ENCODE results near the gene TRIM2. TPM values are rescaled to one million over a fixed set of nuclear protein-coding genes. Genes with fewer than 3 reads are reported as not detected.

The TRIM2 gene
- total RNA-seq, 1 donor from 2014 or later: 28.7 TPM

DNA sequence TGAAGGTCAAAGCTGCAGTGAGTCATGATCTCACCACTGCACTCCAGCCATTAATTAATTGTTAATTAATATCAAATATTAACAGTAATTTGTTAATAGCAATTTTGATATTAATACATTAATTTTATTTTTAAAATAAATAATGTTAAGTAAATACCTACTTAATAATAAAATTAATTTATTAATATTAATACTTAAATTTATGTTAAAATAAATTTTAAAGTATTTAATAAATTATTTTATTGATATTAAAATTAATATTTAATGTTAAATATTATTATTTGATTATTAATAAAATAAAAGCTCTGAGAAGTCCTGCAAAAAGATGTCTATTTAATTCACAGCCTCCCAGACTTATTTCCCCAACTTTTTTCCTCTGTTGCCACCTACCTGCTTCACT lies 25.1 kb upstream of the TRIM2 start:
- intact Hi-C loops (cut with DNase I): no loop called here
- Histone ChIP-seq H3K27me3 (no peaks in the 10 kb centered on the region), H3K4me3 (no peak overlapping the region), H3K9me3 (no peaks in the 10 kb centered on the region), H3K27ac (no peak overlapping the region), H3K4me1 (no peaks in the 10 kb centered on the region), H3K36me3 (no peaks in the 10 kb centered on the region)
- DNase-seq (ENCODE audit: extremely low spot score in 2 of 2): no peak
- TF ChIP-seq POLR2AphosphoS5 (IDR thresholded peaks at IDR 0.05; ENCODE audit: insufficient read depth in 1 of 2, low read depth in 1 of 2) (no peak), POLR2A (IDR thresholded peaks at IDR 0.05) (no peak)
- TF ChIP-seq, protein P1, sequence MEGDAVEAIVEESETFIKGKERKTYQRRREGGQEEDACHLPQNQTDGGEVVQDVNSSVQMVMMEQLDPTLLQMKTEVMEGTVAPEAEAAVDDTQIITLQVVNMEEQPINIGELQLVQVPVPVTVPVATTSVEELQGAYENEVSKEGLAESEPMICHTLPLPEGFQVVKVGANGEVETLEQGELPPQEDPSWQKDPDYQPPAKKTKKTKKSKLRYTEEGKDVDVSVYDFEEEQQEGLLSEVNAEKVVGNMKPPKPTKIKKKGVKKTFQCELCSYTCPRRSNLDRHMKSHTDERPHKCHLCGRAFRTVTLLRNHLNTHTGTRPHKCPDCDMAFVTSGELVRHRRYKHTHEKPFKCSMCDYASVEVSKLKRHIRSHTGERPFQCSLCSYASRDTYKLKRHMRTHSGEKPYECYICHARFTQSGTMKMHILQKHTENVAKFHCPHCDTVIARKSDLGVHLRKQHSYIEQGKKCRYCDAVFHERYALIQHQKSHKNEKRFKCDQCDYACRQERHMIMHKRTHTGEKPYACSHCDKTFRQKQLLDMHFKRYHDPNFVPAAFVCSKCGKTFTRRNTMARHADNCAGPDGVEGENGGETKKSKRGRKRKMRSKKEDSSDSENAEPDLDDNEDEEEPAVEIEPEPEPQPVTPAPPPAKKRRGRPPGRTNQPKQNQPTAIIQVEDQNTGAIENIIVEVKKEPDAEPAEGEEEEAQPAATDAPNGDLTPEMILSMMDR (IDR thresholded peaks at IDR 0.05): no peak

GRCh38 chr4:153181293-153181692 lies 22.9 kb upstream of the TRIM2 start:
- H3K27me3 ChIP-seq: no peaks in the 10 kb centered on the region
- H3K4me1 ChIP-seq: no peaks in the 10 kb centered on the region
- H3K9me3 ChIP-seq: no peaks in the 10 kb centered on the region
- TF ChIP-seq POLR2AphosphoS5 (IDR thresholded peaks at IDR 0.05; ENCODE audit: insufficient read depth in 1 of 2, low read depth in 1 of 2): no peak
- TF ChIP-seq POLR2A (IDR thresholded peaks at IDR 0.05): no peak
- TF ChIP-seq, protein P1 (IDR thresholded peaks at IDR 0.05): no peak
- no peak overlapping the region for H3K4me3 ChIP-seq
- no peaks in the 10 kb centered on the region for H3K36me3 ChIP-seq
- intact Hi-C loops (cut with DNase I): no loop called here
- no peak overlapping the region for H3K27ac ChIP-seq
- DNase-seq (ENCODE audit: extremely low spot score in 2 of 2): no peak

DNA sequence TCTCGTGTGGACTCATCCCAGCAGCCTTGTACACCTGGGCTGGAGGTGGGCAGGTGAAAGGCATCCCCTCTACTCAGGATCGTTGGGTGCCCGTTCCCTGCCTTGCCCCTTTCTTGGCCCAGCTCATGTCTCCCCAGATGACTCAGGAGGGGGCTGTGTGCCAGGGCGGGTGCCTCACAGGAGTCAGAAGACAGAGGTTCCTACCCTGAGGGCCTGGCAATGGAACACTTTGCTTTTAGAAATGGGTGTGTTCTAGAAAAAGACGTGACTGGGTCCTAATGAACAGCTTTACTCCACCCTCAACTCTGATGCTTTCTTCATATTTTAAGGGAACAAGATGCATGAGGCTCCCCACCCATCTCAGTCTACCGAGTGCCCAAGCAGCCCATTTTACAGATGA lies 22.5 kb upstream of the TRIM2 start:
- no peak for DNase-seq (ENCODE audit: extremely low spot score in 2 of 2)
- intact Hi-C loops (cut with DNase I): no loop called here

GRCh38 chr4:153183146-153183545 lies 21.1 kb upstream of the TRIM2 start:
- H3K9me3 ChIP-seq: no peaks in the 10 kb centered on the region
- H3K27me3 ChIP-seq: no peaks in the 10 kb centered on the region
- H3K4me3 ChIP-seq: no peak overlapping the region
- no peak overlapping the region for H3K27ac ChIP-seq
- no peaks in the 10 kb centered on the region for H3K4me1 ChIP-seq
- intact Hi-C loops (cut with DNase I): no loop called here
- no peaks in the 10 kb centered on the region for H3K36me3 ChIP-seq
- no peak for DNase-seq (ENCODE audit: extremely low spot score in 2 of 2)
- no peak for TF ChIP-seq POLR2A (IDR thresholded peaks at IDR 0.05)
- no peak for TF ChIP-seq POLR2AphosphoS5 (IDR thresholded peaks at IDR 0.05; ENCODE audit: insufficient read depth in 1 of 2, low read depth in 1 of 2)
- TF ChIP-seq, protein P1 (IDR thresholded peaks at IDR 0.05): no peak

More for the DNA sequence above, 22.5 kb upstream of the TRIM2 start:
- Histone ChIP-seq H3K4me1 (no peaks in the 10 kb centered on the region), H3K9me3 (no peaks in the 10 kb centered on the region), H3K4me3 (no peak overlapping the region), H3K27ac (no peak overlapping the region), H3K36me3 (no peaks in the 10 kb centered on the region), H3K27me3 (no peaks in the 10 kb centered on the region)
- TF ChIP-seq POLR2A (IDR thresholded peaks at IDR 0.05) (no peak), POLR2AphosphoS5 (IDR thresholded peaks at IDR 0.05; ENCODE audit: insufficient read depth in 1 of 2, low read depth in 1 of 2) (no peak)
- TF ChIP-seq, protein P1 (IDR thresholded peaks at IDR 0.05): no peak

DNA sequence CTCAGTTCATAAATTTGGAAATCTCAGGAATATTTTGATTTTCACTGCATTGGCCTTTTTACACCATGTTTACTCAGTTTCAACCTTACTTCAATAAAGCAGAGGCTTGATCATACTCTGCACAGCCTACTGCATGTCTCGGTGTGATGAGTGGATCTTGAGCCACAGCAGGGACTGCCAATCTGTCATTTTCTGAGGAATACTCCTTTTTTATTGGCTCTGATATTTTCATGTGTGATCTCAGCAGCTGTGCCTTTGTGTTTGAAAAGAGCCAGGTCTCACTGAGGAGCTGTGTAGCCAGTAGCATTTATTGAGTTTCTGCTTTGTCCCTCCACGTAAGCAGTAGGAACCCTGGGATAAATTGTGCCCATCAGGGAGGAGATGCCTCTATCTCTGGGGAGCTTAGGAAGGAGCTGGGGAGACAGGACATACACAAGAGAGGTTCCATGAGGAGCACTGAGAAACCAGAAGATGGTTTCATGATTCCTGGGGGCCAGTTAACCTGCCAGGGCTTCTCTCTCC lies 18.9 kb upstream of the TRIM2 start:
- H3K27me3 ChIP-seq: no peaks in the 10 kb centered on the region
- H3K27ac ChIP-seq: no peak overlapping the region
- no peaks in the 10 kb centered on the region for H3K4me1 ChIP-seq
- no peak for DNase-seq (ENCODE audit: extremely low spot score in 2 of 2)
- H3K9me3 ChIP-seq: no peaks in the 10 kb centered on the region
- intact Hi-C loops (cut with DNase I): no loop called here
- TF ChIP-seq, protein P1 (IDR thresholded peaks at IDR 0.05): no peak
- TF ChIP-seq POLR2AphosphoS5 (IDR thresholded peaks at IDR 0.05; ENCODE audit: insufficient read depth in 1 of 2, low read depth in 1 of 2) (no peak), POLR2A (IDR thresholded peaks at IDR 0.05) (no peak)
- no peak overlapping the region for H3K4me3 ChIP-seq
- no peaks in the 10 kb centered on the region for H3K36me3 ChIP-seq

Measured in vagina (tissue), 2 donors.